ENCODE measurements around the gene SAT1. TPM values are rescaled to one million over a fixed set of nuclear protein-coding genes. Genes with fewer than 3 reads are reported as not detected.
A peak's percentile ranks its signal among the peaks of the same experiment; 100 is the strongest.
"Not testable (repeated sequence)": the region's sequence is repeated elsewhere in the genome, so short reads cannot be mapped to it uniquely, and the experiment has no call there.

SAT1 gene
- 26.1 TPM for total RNA-seq

DNA sequence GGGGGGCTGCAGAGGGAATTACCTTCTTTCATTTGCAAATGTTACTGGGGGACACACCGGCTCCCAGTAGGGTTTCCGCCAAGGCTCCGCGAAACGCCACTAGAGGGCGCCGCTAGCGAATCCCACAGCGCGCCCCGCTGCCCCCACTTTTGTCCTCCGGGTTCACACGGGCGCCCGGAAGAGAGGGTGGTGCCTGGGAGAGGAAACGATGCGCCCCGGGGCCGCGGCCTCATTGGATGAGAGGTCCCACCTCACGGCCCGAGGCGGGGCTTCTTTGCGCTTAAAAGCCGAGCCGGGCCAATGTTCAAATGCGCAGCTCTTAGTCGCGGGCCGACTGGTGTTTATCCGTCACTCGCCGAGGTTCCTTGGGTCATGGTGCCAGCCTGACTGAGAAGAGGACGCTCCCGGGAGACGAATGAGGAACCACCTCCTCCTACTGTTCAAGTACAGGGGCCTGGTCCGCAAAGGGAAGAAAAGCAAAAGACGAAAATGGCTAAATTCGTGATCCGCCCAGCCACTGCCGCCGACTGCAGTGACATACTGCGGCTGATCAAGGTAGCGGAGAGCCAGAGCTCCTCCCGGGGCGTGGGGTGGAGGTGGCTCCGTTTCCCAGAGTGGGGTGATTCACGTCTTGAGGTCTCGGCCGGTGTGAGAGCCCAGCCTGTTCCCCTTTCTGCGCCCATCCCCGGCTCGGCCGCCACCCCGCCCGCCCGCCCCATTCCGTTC is at the start of gene SAT1:
Gene SAT1, plus strand, starts transcription at position 311 of the 726 bp plus-strand sequence. Its CDS starts 179 bp downstream, at position 490.
- H3K4me1 ChIP-seq (ENCODE audit: control insufficient read depth in 3 of 3, insufficient read depth in 3 of 3, low read length in 3 of 3) = peaks cover 9 to 16% (median 16%) of the 10 kb centered on the region in 3 donors
- H3K36me3 ChIP-seq (ENCODE audit: control insufficient read depth in 3 of 3, insufficient read depth in 3 of 3, low read length in 3 of 3) = peaks cover 0 to 6% (median 6%) of the 10 kb centered on the region in 3 donors
- peak within 1 kb of the TSS; percentile 88 for H3K27ac ChIP-seq (ENCODE audit: low read depth, low read length)
- H3K4me3 ChIP-seq (ENCODE audit: low read length in 3 of 3) = peak within 1 kb of the TSS; percentile 85 to 90 (median 87)
- H3K27me3 ChIP-seq (ENCODE audit: control insufficient read depth in 3 of 3, insufficient read depth in 3 of 3, low read length in 3 of 3) = no peaks in the 10 kb centered on the region
- H3K9me3 ChIP-seq (ENCODE audit: control insufficient read depth in 3 of 3, low read length in 3 of 3) = no peaks in the 10 kb centered on the region
- peak within 1 kb of the TSS; percentile 90 to 91 (median 91) for H3K9ac ChIP-seq (ENCODE audit: low read depth in 1 of 3, low read length in 3 of 3)

DNA sequence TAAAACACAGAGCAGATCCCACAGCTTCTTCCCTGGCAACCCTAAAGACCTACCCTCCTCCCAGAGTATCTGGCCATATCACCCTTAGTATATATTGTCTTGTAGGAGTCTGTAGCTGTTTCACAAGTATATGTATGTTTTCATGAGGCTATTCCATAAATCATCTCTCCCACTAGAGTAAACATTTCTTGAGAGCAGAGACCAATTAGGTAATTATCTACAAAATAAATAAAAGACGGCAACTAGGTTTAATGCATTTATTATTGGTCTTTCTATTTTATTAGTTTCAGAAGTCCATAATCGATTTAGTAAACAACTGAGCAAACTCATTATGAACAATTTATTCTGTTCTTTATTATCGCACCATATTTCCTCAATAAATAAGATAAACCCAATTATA is 46.9 kb upstream of the SAT1 start:
- no peak overlapping the region for H3K9ac ChIP-seq (ENCODE audit: low read depth in 1 of 3, low read length in 3 of 3)
- no peaks in the 10 kb centered on the region for H3K27me3 ChIP-seq (ENCODE audit: control insufficient read depth in 3 of 3, insufficient read depth in 3 of 3, low read length in 3 of 3)
- H3K4me3 ChIP-seq (ENCODE audit: low read length in 3 of 3) = no peak overlapping the region
- H3K27ac ChIP-seq (ENCODE audit: low read depth, low read length) = no peak overlapping the region
- peaks cover 3 to 5% (median 4%) of the 10 kb centered on the region in 3 donors for H3K36me3 ChIP-seq (ENCODE audit: control insufficient read depth in 3 of 3, insufficient read depth in 3 of 3, low read length in 3 of 3)
- no peaks in the 10 kb centered on the region for H3K4me1 ChIP-seq (ENCODE audit: control insufficient read depth in 3 of 3, insufficient read depth in 3 of 3, low read length in 3 of 3)
- no peaks in the 10 kb centered on the region for H3K9me3 ChIP-seq (ENCODE audit: control insufficient read depth in 3 of 3, low read length in 3 of 3)

DNA sequence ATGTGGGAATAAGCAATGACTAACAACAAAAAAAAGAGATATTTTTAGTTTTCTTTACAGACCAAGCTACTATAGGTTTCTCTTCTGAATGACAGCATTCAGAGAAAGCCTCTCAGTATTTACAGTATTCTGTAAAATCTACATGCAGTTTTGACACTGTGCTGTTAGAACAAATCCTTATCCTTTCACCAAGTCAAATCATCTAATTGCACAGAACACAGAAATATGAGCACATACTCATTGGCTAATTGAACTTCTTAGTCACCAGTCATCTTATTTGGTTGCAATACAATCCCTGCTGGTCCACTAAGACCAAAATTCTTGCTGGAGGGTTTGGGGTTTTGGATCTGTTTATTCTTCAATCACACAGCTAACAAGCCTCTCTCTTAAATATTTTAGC is 45.6 kb upstream of the SAT1 start:
- no peak overlapping the region for H3K4me3 ChIP-seq (ENCODE audit: low read length in 3 of 3)
- no peak overlapping the region for H3K9ac ChIP-seq (ENCODE audit: low read depth in 1 of 3, low read length in 3 of 3)
- H3K4me1 ChIP-seq (ENCODE audit: control insufficient read depth in 3 of 3, insufficient read depth in 3 of 3, low read length in 3 of 3) = no peaks in the 10 kb centered on the region
- H3K9me3 ChIP-seq (ENCODE audit: control insufficient read depth in 3 of 3, low read length in 3 of 3) = no peaks in the 10 kb centered on the region
- H3K36me3 ChIP-seq (ENCODE audit: control insufficient read depth in 3 of 3, insufficient read depth in 3 of 3, low read length in 3 of 3) = peaks cover 3 to 5% (median 4%) of the 10 kb centered on the region in 3 donors
- H3K27ac ChIP-seq (ENCODE audit: low read depth, low read length) = no peak overlapping the region
- H3K27me3 ChIP-seq (ENCODE audit: control insufficient read depth in 3 of 3, insufficient read depth in 3 of 3, low read length in 3 of 3) = no peaks in the 10 kb centered on the region

DNA sequence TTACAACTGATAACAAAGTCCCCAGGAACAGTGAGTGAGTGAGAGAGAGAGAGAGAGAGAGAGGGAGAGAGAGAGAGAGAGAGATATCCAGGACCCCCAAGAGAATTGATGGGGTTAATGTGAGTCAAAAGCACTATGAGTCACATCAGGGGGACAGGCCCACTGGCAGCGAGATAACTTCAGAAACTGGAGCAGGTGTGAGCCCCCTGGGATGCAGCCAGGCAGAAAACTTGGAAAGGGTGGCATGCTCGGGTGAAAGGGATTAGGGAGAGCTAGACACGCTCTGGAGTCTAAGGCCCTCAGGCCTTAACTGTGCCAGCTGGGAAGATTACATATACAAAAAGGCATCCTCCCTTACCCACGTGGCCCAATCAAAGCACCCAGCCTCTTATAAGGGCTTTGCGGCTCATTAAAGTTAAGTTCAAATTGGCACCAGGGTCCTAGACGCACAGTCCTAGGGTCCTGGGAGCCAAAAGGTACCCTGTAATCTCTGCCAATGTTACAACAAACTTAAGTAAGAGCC is 40.7 kb upstream of the SAT1 start:
- Histone ChIP-seq H3K27me3 (ENCODE audit: control insufficient read depth in 3 of 3, insufficient read depth in 3 of 3, low read length in 3 of 3) (no peaks in the 10 kb centered on the region), H3K9me3 (ENCODE audit: control insufficient read depth in 3 of 3, low read length in 3 of 3) (no peaks in the 10 kb centered on the region), H3K36me3 (ENCODE audit: control insufficient read depth in 3 of 3, insufficient read depth in 3 of 3, low read length in 3 of 3) (no peaks in the 10 kb centered on the region), H3K27ac (ENCODE audit: low read depth, low read length) (peak overlapping the region; percentile 98), H3K4me1 (ENCODE audit: control insufficient read depth in 3 of 3, insufficient read depth in 3 of 3, low read length in 3 of 3) (no peaks in the 10 kb centered on the region), H3K9ac (ENCODE audit: low read depth in 1 of 3, low read length in 3 of 3) (peak overlapping the region; percentile 85 to 89 (median 88)), H3K4me3 (ENCODE audit: low read length in 3 of 3) (peak overlapping the region; percentile 76 to 79 (median 79))

DNA sequence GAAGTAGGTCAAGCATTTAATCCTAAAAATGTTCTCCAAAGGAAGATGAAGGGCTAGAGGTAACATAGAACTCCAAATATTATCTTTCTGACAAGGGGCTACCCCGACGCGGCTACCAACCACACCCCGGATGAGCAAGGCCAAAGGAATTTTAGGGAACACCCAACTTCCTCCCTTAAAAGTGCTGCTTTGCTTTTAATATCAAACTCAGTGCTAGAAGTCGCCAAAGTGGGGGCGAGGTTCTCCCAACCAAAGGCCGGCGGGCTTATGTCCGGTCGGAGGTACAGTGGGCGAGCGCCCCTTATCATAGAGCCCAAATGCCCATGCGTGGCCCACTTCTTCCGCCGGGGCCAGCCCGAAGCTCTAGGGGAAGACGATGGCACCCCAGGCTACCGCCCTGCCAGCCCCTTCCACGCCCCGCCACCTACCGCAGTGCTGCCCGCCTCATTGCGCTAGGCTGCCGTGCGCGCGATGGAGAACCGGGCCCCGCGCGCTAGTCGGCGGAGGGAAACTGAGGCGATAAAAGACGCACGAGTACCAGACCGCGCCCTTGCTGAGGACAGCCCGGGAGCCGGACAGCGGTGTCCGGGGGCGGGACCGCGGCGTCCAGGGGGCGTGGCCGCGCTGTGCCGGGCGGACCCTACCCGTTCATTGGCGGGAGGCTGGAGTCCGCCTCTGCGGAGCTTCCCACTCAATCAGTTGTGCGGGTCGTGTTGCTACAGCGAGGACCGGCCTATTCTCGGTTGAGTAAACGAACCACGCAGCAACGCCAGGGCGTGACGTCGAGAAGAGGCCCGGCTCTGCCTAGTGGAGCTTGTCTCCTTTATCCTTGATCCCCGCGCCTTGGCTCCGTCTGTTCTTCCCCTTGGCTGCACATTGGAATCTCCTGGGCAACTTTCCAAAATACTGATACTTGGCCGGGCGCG is 40.0 kb upstream of the SAT1 start, which contains the start of gene ACOT9:
Gene ACOT9, minus strand, starts transcription at position 580 of the 926 bp plus-strand sequence. Its CDS starts 132 bp downstream, at position 448.
- H3K4me3 ChIP-seq (ENCODE audit: low read length in 3 of 3) = peak within 1 kb of the TSS; percentile 76 to 79 (median 79)
- no peaks in the 10 kb centered on the region for H3K36me3 ChIP-seq (ENCODE audit: control insufficient read depth in 3 of 3, insufficient read depth in 3 of 3, low read length in 3 of 3)
- H3K9me3 ChIP-seq (ENCODE audit: control insufficient read depth in 3 of 3, low read length in 3 of 3) = no peaks in the 10 kb centered on the region

DNA sequence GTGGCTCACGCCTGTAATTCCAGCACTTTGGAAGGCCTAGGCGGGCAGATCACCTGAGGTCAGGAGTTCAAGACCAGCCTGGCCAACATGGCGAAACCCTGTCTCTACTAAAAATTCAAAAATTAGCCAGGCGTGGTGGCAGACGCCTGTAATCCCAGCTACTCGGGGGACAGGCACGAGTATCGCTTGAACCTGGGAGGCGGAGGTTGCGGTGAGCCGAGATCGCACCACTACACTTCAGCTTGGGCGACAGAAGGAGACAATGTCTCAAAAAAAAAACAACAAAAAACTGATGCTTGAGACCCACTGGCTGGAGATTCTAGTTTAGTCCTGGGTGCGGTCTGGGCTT is 39.4 kb upstream of the SAT1 start:
- Histone ChIP-seq H3K9ac (ENCODE audit: low read depth in 1 of 3, low read length in 3 of 3) (peak overlapping the region in 2 of 3 donors; percentile 43 to 85), H3K27ac (ENCODE audit: low read depth, low read length) (peak overlapping the region; percentile 98), H3K4me3 (ENCODE audit: low read length in 3 of 3) (peak overlapping the region in 2 of 3 donors; percentile 48 to 79)
- H3K4me1 ChIP-seq (ENCODE audit: control insufficient read depth in 3 of 3, insufficient read depth in 3 of 3, low read length in 3 of 3); H3K27me3 ChIP-seq (ENCODE audit: control insufficient read depth in 3 of 3, insufficient read depth in 3 of 3, low read length in 3 of 3); H3K36me3 ChIP-seq (ENCODE audit: control insufficient read depth in 3 of 3, insufficient read depth in 3 of 3, low read length in 3 of 3); H3K9me3 ChIP-seq (ENCODE audit: control insufficient read depth in 3 of 3, low read length in 3 of 3): not testable (repeated sequence)

More for the DNA sequence above, 40.0 kb upstream of the SAT1 start, which contains the start of gene ACOT9:
- peak within 1 kb of the TSS; percentile 98 for H3K27ac ChIP-seq (ENCODE audit: low read depth, low read length)
- no peaks in the 10 kb centered on the region for H3K4me1 ChIP-seq (ENCODE audit: control insufficient read depth in 3 of 3, insufficient read depth in 3 of 3, low read length in 3 of 3)
- H3K27me3 ChIP-seq (ENCODE audit: control insufficient read depth in 3 of 3, insufficient read depth in 3 of 3, low read length in 3 of 3) = no peaks in the 10 kb centered on the region
- H3K9ac ChIP-seq (ENCODE audit: low read depth in 1 of 3, low read length in 3 of 3) = peak within 1 kb of the TSS; percentile 85 to 89 (median 88)

- H3K9me3 ChIP-seq (ENCODE audit: control insufficient read depth in 3 of 3, low read length in 3 of 3) = no peaks in the 10 kb centered on the region
- H3K9ac ChIP-seq (ENCODE audit: low read depth in 1 of 3, low read length in 3 of 3) = no peak overlapping the region
- no peak overlapping the region for H3K4me3 ChIP-seq (ENCODE audit: low read length in 3 of 3)
- no peaks in the 10 kb centered on the region for H3K36me3 ChIP-seq (ENCODE audit: control insufficient read depth in 3 of 3, insufficient read depth in 3 of 3, low read length in 3 of 3)
- no peaks in the 10 kb centered on the region for H3K27me3 ChIP-seq (ENCODE audit: control insufficient read depth in 3 of 3, insufficient read depth in 3 of 3, low read length in 3 of 3)
- H3K4me1 ChIP-seq (ENCODE audit: control insufficient read depth in 3 of 3, insufficient read depth in 3 of 3, low read length in 3 of 3) = no peaks in the 10 kb centered on the region
- H3K27ac ChIP-seq (ENCODE audit: low read depth, low read length) = no peak overlapping the region
Measured at GRCh38 chrX:23745786-23746185, 37.2 kb upstream of the SAT1 start.

DNA sequence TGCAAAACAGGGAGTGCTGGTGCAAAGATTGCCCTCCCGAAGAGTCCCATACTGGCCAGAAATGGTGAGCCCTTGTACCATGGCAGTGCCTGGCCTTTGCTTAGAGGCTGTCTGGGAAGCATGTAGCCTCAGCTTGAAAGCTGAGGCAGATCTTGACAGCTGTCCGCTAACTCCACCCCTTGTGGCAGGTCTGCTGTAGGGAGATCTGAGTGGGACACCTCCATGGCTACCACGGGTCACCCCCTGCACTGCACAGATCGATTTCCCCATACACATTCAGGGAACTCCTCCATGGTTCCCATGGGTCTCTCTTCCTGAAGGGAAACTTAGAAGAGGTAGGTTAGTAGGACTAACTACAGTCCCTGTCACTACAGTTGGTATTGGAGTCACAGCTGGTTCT is 33.8 kb upstream of the SAT1 start:
- Histone ChIP-seq H3K27ac (ENCODE audit: low read depth, low read length) (no peak overlapping the region), H3K4me3 (ENCODE audit: low read length in 3 of 3) (no peak overlapping the region), H3K4me1 (ENCODE audit: control insufficient read depth in 3 of 3, insufficient read depth in 3 of 3, low read length in 3 of 3) (peaks cover 0 to 5% (median 0%) of the 10 kb centered on the region in 3 donors), H3K27me3 (ENCODE audit: control insufficient read depth in 3 of 3, insufficient read depth in 3 of 3, low read length in 3 of 3) (no peaks in the 10 kb centered on the region), H3K9ac (ENCODE audit: low read depth in 1 of 3, low read length in 3 of 3) (no peak overlapping the region), H3K9me3 (ENCODE audit: control insufficient read depth in 3 of 3, low read length in 3 of 3) (no peaks in the 10 kb centered on the region), H3K36me3 (ENCODE audit: control insufficient read depth in 3 of 3, insufficient read depth in 3 of 3, low read length in 3 of 3) (no peaks in the 10 kb centered on the region)

DNA sequence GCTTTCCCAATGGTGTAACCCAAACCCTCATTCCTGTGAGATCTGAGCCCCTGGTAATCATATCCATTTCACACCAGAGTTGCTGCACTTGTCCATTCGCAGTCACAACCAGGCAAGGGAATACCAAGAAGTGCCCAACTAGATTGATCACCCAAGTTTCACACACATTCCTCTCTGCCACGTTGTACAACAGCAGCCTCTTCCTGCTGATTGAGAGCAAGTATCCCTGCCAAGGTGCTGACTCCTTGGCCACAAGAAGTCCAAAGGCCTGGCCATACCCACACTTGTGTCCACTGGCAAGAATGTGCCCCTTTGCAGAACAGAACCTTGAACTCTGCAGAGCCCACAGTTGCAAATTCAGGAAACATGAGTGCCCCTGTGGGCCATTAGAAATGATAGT is 33.4 kb upstream of the SAT1 start:
- H3K9me3 ChIP-seq (ENCODE audit: control insufficient read depth in 3 of 3, low read length in 3 of 3) = no peaks in the 10 kb centered on the region
- no peak overlapping the region for H3K27ac ChIP-seq (ENCODE audit: low read depth, low read length)
- H3K4me3 ChIP-seq (ENCODE audit: low read length in 3 of 3) = no peak overlapping the region
- no peaks in the 10 kb centered on the region for H3K36me3 ChIP-seq (ENCODE audit: control insufficient read depth in 3 of 3, insufficient read depth in 3 of 3, low read length in 3 of 3)
- no peaks in the 10 kb centered on the region for H3K27me3 ChIP-seq (ENCODE audit: control insufficient read depth in 3 of 3, insufficient read depth in 3 of 3, low read length in 3 of 3)
- H3K4me1 ChIP-seq (ENCODE audit: control insufficient read depth in 3 of 3, insufficient read depth in 3 of 3, low read length in 3 of 3) = peaks cover 0 to 5% (median 0%) of the 10 kb centered on the region in 3 donors
- H3K9ac ChIP-seq (ENCODE audit: low read depth in 1 of 3, low read length in 3 of 3) = no peak overlapping the region
